CD14-positive monocyte (primary cell): Measurements from ENCODE around the gene HK2. TPM values are rescaled to one million over a fixed set of nuclear protein-coding genes. Genes with fewer than 3 reads are reported as not detected.
A peak's percentile ranks its signal among the peaks of the same experiment; 100 is the strongest.

ENCODE experiments used
- DNase-seq, 3 donors: peaks; one replicate each; pipeline ENCODE4 v3.0.0-alpha.2; 2011 to 2022
- H2AFZ ChIP-seq: 2 replicates; pipeline ENCODE4 v1.6.0; 2012; ENCODE audit warnings: mild to moderate bottlenecking, low read depth, low read length, inconsistent platforms; ENCODE audit not compliant: insufficient read depth, poor library complexity, severe bottlenecking
- H3K27ac ChIP-seq, 2 donors: 1 replicate in 1 of 2; 2 replicates in 1 of 2; pipeline ENCODE4 v1.5.1; 2012 to 2013; ENCODE audit warnings: low read length in 2 of 2, control low read depth in 1 of 2, inconsistent platforms in 1 of 2, low read depth in 1 of 2, mild to moderate bottlenecking in 1 of 2
- H3K27me3 ChIP-seq, 2 donors: one replicate each; pipeline versions ENCODE4 v1.6.0 to v1.6.1; 2011 to 2013; ENCODE audit warnings: low read length in 2 of 2; ENCODE audit not compliant: control insufficient read depth in 2 of 2, insufficient read depth in 2 of 2
- H3K36me3 ChIP-seq, 2 donors: replicated peaks in 1 of 2; 1 replicate in 1 of 2; 2 replicates in 1 of 2; pipeline versions ENCODE4 v1.5.1 to v1.6.1; 2012 to 2013; ENCODE audit warnings: low read length in 2 of 2, control low read depth in 1 of 2, inconsistent platforms in 1 of 2, mild to moderate bottlenecking in 1 of 2; ENCODE audit not compliant: insufficient read depth in 2 of 2, control insufficient read depth in 1 of 2
- H3K4me1 ChIP-seq, 2 donors: 1 replicate in 1 of 2; 2 replicates in 1 of 2; pipeline versions ENCODE4 v1.5.1 to v1.6.1; 2012 to 2013; ENCODE audit warnings: low read length in 2 of 2, control low read depth in 1 of 2, inconsistent platforms in 1 of 2, mild to moderate bottlenecking in 1 of 2, moderate library complexity in 1 of 2; ENCODE audit not compliant: insufficient read depth in 2 of 2, control insufficient read depth in 1 of 2
- H3K4me2 ChIP-seq: replicated peaks from 2 replicates; pipeline ENCODE3; 2012; ENCODE audit warnings: low read length, moderate library complexity, mild to moderate bottlenecking; ENCODE audit not compliant: poor library complexity, severe bottlenecking; ENCODE audit errors: extremely low read depth
- H3K4me3 ChIP-seq, 3 experiments: fragments of 200-600 bp in 1 of 3; sonication (generic) in 1 of 3; replicated peaks in 1 of 3; 1 replicate in 2 of 3; 2 replicates in 1 of 3; pipeline ENCODE4 v1.5.1; 2011 to 2013; ENCODE audit warnings: low read length in 3 of 3, mild to moderate bottlenecking in 3 of 3, control low read depth in 2 of 3, low read depth in 2 of 3, inconsistent platforms in 1 of 3, moderate library complexity in 1 of 3
- H3K79me2 ChIP-seq: 2 replicates; pipeline ENCODE4 v1.6.0; 2012; ENCODE audit warnings: mild to moderate bottlenecking, control low read depth, inconsistent platforms, low read length, moderate library complexity; ENCODE audit not compliant: insufficient read depth
- H3K9ac ChIP-seq: 2 replicates; pipeline ENCODE4 v1.6.0; 2017; ENCODE audit warnings: low read length, mild to moderate bottlenecking; ENCODE audit not compliant: insufficient read depth, poor library complexity, severe bottlenecking
- H3K9me3 ChIP-seq, 2 donors: replicated peaks in 1 of 2; 1 replicate in 1 of 2; 2 replicates in 1 of 2; pipeline versions ENCODE4 v1.5.1 to v1.6.1; 2012 to 2013; ENCODE audit warnings: low read length in 2 of 2, control low read depth in 1 of 2; ENCODE audit not compliant: control insufficient read depth in 1 of 2, insufficient read depth in 1 of 2
- H4K20me1 ChIP-seq: 2 replicates; pipeline ENCODE4 v1.6.0; 2012; ENCODE audit warnings: mild to moderate bottlenecking, low read length, control low read depth, moderate library complexity; ENCODE audit not compliant: insufficient read depth
- H3K27ac Mint-ChIP-seq, 7 donors: one replicate each; pipeline ENCODE4 v1.8.0; 2020; ENCODE audit warnings: mild to moderate bottlenecking in 7 of 7, mixed read lengths in 7 of 7, moderate library complexity in 6 of 7, inconsistent platforms in 2 of 7
- H3K27me3 Mint-ChIP-seq, 3 donors: one replicate each; pipeline ENCODE4 v1.8.0; 2021 to 2022; ENCODE audit warnings: low read depth in 3 of 3, mild to moderate bottlenecking in 3 of 3, mixed read lengths in 3 of 3, moderate library complexity in 3 of 3, inconsistent platforms in 1 of 3
- H3K36me3 Mint-ChIP-seq, 2 donors: one replicate each; pipeline ENCODE4 v1.8.0; 2020; ENCODE audit warnings: mixed read lengths in 2 of 2, inconsistent platforms in 1 of 2, mild to moderate bottlenecking in 1 of 2
- H3K4me1 Mint-ChIP-seq: one replicate; pipeline ENCODE4 v1.8.0; 2020; ENCODE audit warnings: mild to moderate bottlenecking, mixed read lengths
- H3K4me3 Mint-ChIP-seq, 2 donors: one replicate each; pipeline ENCODE4 v1.8.0; 2020; ENCODE audit warnings: mild to moderate bottlenecking in 2 of 2, mixed read lengths in 2 of 2, moderate library complexity in 1 of 2
- H3K9me3 Mint-ChIP-seq, 7 donors: one replicate each; pipeline ENCODE4 v1.8.0; 2020 to 2022; ENCODE audit warnings: mixed read lengths in 7 of 7, mild to moderate bottlenecking in 6 of 7, moderate library complexity in 6 of 7, inconsistent platforms in 2 of 7
- WGBS: methylation state at CpG from one replicate; pipeline ENCODE4 v1.1.5; 2013; ENCODE audit warnings: missing lambda C conversion rate; ENCODE audit not compliant: insufficient coverage; 5-methylcytosine and 5-hydroxymethylcytosine counted together
- intact Hi-C, 2 donors: fragments of 100-400 bp; cut with micrococcal nuclease; formaldehyde crosslinking; loops; one replicate each; pipeline versions ENCODE4 v1.15.0 to v1.15.1; 2023
- polyA plus RNA-seq, 3 donors: library from polyadenylated mRNA; depleted of rRNA in 1 of 3; unstranded in 2 of 3; stranded (reverse) in 1 of 3; fragments of 300-500 nt in 2 of 3; fragments of >200 nt in 1 of 3; fragmentation: Illumina TruSeq in 2 of 3; gene quantifications; 1 replicate in 2 of 3; 2 replicates in 1 of 3; pipeline ENCODE4 v1.2.3, GENCODE V29; 2012 to 2021
- TF ChIP-seq, protein P1 (sequence below): fragments of 200-600 bp; IDR thresholded peaks from one replicate; pipeline ENCODE4 v1.8.0; 2022; ENCODE audit warnings: antibody characterized with exemption, mild to moderate bottlenecking

HK2 gene
- polyA plus RNA-seq, 3 donors: 20.3 to 46.7 (median 29.8) TPM

DNA sequence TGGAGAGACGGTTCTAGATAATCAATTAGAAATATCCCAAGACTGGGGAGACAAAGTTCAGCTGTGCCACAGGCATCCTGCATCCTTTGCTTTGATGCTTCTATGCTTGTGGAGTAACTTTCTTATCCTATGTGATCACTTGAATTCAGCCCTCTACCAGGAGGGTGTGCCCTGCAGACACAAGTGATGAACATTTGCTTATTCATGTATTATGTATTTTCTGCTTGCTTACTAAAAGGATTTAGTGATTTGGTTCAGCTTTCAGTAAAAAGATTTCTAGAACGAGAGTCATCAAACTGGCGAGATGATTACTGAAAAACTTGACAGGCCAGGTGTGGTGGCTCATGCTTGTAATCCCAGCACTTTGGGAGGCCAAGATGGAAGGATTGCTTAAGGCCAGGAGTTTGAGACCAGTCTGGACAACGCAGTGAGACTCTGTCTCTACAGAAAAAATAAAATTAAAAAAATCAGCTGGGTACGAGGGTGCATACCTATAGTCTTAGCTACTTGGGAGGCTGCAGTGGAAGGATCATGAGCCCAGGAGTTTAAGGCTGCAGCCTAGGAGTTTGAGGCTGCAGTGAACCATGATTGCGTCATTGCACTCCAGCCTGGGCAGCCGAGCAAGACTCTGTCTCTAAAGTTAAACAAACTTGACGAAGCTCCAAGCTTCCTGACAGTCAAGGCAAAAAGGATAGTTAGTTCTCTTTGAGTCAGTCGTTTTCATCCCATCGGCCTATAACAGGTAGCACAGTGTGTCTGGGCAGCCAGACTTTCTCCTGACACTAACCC is 13.3 kb downstream of the HK2 start:
- peaks cover 89% of the 10 kb centered on the region for H4K20me1 ChIP-seq
- TF ChIP-seq, protein P1, sequence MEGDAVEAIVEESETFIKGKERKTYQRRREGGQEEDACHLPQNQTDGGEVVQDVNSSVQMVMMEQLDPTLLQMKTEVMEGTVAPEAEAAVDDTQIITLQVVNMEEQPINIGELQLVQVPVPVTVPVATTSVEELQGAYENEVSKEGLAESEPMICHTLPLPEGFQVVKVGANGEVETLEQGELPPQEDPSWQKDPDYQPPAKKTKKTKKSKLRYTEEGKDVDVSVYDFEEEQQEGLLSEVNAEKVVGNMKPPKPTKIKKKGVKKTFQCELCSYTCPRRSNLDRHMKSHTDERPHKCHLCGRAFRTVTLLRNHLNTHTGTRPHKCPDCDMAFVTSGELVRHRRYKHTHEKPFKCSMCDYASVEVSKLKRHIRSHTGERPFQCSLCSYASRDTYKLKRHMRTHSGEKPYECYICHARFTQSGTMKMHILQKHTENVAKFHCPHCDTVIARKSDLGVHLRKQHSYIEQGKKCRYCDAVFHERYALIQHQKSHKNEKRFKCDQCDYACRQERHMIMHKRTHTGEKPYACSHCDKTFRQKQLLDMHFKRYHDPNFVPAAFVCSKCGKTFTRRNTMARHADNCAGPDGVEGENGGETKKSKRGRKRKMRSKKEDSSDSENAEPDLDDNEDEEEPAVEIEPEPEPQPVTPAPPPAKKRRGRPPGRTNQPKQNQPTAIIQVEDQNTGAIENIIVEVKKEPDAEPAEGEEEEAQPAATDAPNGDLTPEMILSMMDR: no peak
- no peaks in the 10 kb centered on the region for H3K27me3 ChIP-seq
- Mint-ChIP-seq H3K36me3 (peaks cover 37 to 52% of the 10 kb centered on the region in 2 donors), H3K9me3 (no peaks in the 10 kb centered on the region), H3K4me1 (peaks cover 98% of the 10 kb centered on the region), H3K4me3 (peak overlapping the region in 1 of 2 donors; percentile 30), H3K27me3 (peaks cover 0 to 2% (median 2%) of the 10 kb centered on the region in 3 donors), H3K27ac (peak overlapping the region; percentile 96 to 100 (median 99))
- peak in 1 of 3 donors; percentile 48 for DNase-seq
- intact Hi-C loops: loop anchor here in 1 of 2 donors (5.0 kb wide), 1 partner anchor 105 kb away; no protein-coding TSS in a partner anchor
- no peak overlapping the region for H3K9ac ChIP-seq
- peaks cover 96% of the 10 kb centered on the region for H3K79me2 ChIP-seq
- H3K36me3 ChIP-seq: peaks cover 7 to 10% of the 10 kb centered on the region in 2 donors
- peaks cover 100% of the 10 kb centered on the region in 2 donors for H3K4me1 ChIP-seq
- no peak overlapping the region for H2AFZ ChIP-seq
- H3K4me3 ChIP-seq: peak overlapping the region in 1 of 3 experiments; percentile 54
- peak overlapping the region; percentile 32 to 96 for H3K27ac ChIP-seq
- H3K4me2 ChIP-seq: peak overlapping the region; percentile 43
- no peaks in the 10 kb centered on the region for H3K9me3 ChIP-seq
- WGBS: 66% methylated on average over 7 of the region's 10 CpGs

DNA sequence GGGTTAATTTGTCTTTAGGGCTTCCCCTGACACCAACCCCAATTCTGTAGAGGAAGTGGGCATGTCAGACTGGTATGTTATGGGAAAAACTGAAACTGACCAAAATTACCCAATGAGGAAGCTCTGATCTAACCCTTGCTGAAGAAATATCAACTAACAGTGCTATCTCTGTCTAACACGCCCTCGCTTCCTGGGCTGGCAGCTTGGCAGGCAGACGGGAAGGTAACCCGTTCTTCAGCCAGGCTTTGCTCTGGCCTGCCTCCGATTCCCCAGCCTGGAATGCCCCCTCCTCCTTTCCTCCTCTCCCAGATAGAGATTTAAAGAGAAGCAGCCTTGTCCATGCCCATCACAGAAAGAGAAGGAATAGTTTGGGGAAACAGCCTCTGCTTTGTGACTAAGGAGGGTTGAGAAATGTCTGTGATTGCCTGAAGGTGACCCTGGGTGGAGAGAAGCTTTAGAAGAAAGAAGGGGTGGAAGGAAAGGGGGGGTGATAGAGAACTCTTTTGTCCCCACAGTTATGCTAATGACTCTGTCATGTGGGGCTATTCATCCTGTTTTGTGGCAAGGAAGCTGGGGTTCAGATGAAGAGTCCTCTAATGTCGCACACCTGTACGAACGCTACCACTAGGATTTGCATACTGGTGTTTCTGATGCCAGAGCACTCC is 15.4 kb downstream of the HK2 start:
- Histone ChIP-seq H3K27ac (peak overlapping the region; percentile 88 to 96), H3K4me2 (peak overlapping the region; percentile 68), H3K9ac (peak overlapping the region; percentile 59), H2AFZ (peak overlapping the region; percentile 23), H4K20me1 (peaks cover 89% of the 10 kb centered on the region), H3K9me3 (no peaks in the 10 kb centered on the region), H3K36me3 (peaks cover 4% of the 10 kb centered on the region in 2 donors), H3K4me3 (peak overlapping the region in 2 of 3 experiments; percentile 36 to 65), H3K79me2 (peaks cover 96% of the 10 kb centered on the region), H3K4me1 (peaks cover 87 to 89% of the 10 kb centered on the region in 2 donors), H3K27me3 (no peaks in the 10 kb centered on the region)
- Mint-ChIP-seq H3K27me3 (peaks cover 0 to 2% (median 0%) of the 10 kb centered on the region in 3 donors), H3K4me3 (peak overlapping the region; percentile 72 to 89), H3K9me3 (peaks cover 0 to 2% (median 0%) of the 10 kb centered on the region in 7 donors), H3K27ac (peak overlapping the region; percentile 100), H3K36me3 (peaks cover 30 to 48% of the 10 kb centered on the region in 2 donors), H3K4me1 (peaks cover 89% of the 10 kb centered on the region)
- 0% methylated on average over 3 of the region's 8 CpGs for WGBS
- peak; percentile 77 to 95 (median 94) for DNase-seq
- intact Hi-C loops: loop anchor here in 1 of 2 donors (2.0 to 5.0 kb wide), 3 partner anchors 15 to 107 kb away; partner anchors contain the start of gene HK2
- TF ChIP-seq, protein P1: no peak
